T1000 (cell line): ENCODE data around the gene CLIC1.
"Not testable (repeated sequence)": the region's sequence is repeated elsewhere in the genome, so short reads cannot be mapped to it uniquely, and the experiment has no call there.

Experiments
- DNase-seq: peaks from one replicate; lab custom pipeline; 2025; ENCODE audit warnings: mixed read lengths; lab: John Stamatoyannopoulos, UW

The CLIC1 gene

DNA sequence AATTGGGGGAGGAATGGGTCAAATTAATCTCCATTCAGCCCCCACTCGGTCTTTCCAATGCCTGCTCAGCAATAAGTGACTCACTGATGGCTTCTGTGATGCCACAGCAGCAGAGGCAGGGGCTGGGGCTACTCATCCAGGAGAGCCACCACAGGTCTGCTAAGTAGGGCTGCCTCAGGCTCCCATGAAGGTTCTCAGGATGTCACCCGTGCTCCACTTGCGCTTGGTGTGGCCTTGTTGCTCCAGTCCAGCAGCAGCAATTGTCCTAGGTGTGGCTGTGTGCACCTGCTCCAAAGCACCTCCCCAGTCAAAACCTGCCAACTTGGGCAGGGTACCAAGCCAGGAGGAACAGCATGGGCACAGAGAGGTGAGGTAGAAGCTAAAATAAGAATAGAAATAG, 14.2 kb downstream of the CLIC1 start:
- DNase-seq: no peak

- DNase-seq: no peak
Measured at GRCh38 chr6:31721351-31722020, 14.8 kb downstream of the CLIC1 start, which contains the start of gene LY6G6C. Gene LY6G6C, minus strand, starts transcription at chr6:31721746. Its CDS starts 67 bp downstream, at chr6:31721679.

DNA sequence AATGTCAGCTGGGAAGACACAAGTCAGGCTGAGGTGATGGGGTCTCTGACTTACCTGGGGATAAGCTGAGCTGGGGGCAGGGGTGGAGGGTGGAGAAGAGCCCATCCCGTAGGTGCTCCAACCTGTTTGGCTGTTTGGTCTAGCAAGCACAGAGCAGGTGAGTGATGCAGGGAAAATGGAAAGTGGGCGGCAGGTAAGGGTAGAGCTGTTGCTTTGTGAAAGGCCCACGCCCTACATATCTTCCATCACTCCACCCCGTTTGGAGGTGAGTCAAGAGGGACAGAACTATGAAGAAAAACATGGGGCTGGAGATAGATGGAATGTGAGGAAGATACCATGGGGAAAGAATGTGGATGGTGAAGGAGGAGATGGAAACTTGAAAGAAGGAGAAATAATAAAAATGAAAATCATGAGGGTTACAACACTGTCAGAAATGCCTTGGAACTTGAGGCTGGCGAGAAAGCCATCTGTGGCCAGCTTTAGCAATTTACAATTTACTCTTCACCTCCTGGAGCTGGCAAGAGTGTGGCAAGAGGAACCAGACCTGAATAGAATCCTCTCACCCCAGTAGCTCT, 16.0 kb downstream of the CLIC1 start:
- DNase-seq: no peak

- no peak for DNase-seq
Measured at GRCh38 chr6:31719001-31719400, 17.3 kb downstream of the CLIC1 start.

GRCh38 chr6:31718265-31718664, 18.1 kb downstream of the CLIC1 start:
- DNase-seq: no peak

DNA sequence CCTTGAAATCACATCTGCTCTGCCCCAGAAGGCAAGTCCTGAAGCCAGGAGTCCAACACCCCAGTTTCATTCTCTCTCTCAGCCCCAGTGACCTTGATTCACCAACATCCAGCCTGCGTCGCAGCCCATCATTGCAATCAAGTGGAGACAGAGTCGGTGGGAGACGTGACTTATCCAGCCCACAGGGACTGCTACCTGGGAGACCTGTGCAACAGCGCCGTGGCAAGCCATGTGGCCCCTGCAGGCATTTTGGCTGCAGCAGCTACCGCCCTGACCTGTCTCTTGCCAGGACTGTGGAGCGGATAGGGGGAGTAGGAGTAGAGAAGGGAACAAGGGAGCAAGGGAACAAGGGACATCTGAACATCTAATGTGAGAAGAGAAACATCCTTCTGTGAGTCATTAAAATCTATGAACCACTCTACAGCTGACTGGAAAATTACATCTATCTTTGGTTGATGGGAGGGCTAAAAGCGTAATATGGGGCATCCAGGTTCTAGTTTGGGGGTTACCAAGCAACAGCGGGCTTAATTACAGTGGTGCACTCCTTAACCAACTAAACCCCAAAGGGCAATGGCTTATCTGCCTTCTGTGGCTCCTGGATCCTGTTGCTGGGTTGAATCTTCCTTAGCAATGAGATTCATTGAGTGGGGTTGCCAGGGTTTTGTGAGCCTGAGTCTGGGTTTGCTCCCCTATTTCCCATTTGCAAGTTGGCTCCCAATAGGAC, 18.7 kb downstream of the CLIC1 start:
- no peak for DNase-seq

DNA sequence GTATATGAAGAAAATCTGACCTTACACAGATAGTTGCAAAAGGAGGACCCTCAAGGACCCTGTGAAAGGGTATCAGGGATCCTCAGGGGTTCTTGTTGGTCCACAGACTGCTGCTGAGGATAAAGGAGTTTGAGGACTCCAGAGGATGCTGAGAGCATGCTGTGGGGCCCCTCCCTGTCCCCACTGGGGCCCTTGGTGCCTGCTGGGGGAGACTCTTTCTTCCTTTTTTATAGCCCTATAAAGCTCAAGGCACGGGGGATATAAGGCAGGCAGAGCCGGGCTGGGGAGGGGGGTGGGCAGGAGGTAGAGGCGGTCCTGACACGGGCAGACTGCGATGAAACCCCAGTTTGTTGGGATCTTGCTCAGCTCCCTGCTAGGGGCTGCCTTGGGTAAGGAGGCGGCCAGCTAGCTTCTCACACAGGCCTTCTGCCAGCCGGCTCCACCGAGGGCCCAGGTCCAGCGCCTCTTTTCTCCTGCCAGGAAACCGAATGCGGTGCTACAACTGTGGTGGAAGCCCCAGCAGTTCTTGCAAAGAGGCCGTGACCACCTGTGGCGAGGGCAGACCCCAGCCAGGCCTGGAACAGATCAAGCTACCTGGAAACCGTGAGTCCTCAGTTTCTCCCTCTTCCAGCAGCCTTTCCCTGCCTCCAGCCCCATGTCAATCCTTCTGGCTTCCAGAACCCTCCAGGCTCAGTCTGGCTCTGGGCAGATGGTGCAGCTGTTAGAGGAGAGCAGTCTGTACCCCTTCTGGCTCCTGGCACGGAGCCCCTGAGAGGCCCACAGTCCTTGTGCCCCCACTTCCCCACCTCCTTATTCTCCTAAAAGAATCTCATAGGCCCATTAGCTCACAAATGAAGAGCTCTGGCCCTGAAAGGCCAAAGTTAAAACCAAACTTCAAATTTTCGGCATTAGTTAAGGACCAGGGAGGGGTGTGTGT, 21.0 kb downstream of the CLIC1 start, which contains the start of gene LY6G6D:
Gene LY6G6D, plus strand, starts transcription at position 327 of the 937 bp plus-strand sequence. Its CDS starts 8 bp downstream, at position 335.
- no peak for DNase-seq

GRCh38 chr6:31713991-31714684, 22.2 kb downstream of the CLIC1 start:
- DNase-seq: no peak

GRCh38 chr6:31713465-31713864, 22.9 kb downstream of the CLIC1 start:
- no peak for DNase-seq

- no peak for DNase-seq
Measured at GRCh38 chr6:31712296-31712695, 24.0 kb downstream of the CLIC1 start.

DNA sequence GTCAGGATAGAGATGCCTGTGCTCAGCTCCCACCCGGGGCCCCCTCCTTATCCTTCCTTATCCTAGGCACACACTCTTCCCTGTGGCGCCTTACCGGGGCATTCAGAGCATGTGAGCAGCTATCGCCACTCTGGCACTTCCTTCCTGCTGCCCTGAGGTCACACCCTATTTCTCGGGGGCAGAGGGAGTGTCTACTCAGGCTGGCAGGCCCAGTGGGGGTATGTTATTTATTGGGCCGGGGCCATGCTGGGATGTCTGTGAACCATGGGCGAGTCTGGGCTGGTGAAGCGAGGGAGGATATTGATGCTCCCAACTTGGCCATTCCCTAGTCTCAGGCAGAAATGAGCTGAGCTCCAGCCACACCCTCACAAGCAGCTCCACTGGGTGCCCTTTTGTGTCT, 25.1 kb downstream of the CLIC1 start:
- DNase-seq: no peak

GRCh38 chr6:31710523-31711219, 25.7 kb downstream of the CLIC1 start:
- no peak for DNase-seq

- DNase-seq: not testable (repeated sequence)
Measured at GRCh38 chr6:31709157-31709556, 27.2 kb downstream of the CLIC1 start.

DNA sequence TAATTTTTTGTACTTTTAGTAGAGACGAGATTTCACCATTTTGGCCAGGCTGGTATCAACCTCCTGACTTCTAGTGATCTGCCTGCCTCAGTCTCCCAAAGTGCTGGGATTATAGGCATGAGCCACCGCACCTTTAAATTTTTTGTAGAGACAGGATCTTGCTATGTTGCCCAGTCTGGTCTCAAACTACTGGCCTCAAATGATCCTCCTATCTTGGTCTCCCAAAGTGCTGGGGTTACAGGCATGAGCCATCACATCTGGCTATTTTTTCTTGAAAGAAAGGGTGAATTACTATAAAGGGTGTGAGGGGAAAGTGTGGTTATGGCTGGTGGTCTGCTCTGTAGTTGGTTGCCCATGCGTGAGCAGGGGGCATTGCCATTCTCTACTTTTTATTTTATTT, 28.1 kb downstream of the CLIC1 start:
- no peak for DNase-seq

GRCh38 chr6:31707701-31708100, 28.6 kb downstream of the CLIC1 start:
- DNase-seq: no peak

DNA sequence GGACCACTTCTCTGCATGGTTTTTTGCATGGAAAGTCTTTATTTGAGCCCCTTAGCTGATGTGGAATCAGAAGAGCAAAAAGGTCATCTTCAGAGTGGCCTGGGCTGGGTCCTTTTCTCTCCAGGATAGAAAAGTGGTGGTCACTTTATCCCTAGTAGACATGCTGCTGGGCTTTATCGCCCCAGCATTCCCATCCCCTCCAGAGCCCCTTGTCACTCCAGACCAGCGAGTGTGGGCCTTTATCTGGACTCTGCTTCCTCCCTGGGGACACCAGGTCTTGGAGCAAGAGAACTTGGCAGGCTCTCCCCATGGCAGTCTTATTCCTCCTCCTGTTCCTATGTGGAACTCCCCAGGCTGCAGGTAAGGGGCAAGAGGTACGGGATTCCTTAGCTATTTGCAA, 29.7 kb downstream of the CLIC1 start, which contains the start of gene LY6G6F:
Gene LY6G6F, plus strand, starts transcription at position 268 of the 400 bp plus-strand sequence. Its CDS starts 41 bp downstream, at position 309.
- no peak for DNase-seq

DNA sequence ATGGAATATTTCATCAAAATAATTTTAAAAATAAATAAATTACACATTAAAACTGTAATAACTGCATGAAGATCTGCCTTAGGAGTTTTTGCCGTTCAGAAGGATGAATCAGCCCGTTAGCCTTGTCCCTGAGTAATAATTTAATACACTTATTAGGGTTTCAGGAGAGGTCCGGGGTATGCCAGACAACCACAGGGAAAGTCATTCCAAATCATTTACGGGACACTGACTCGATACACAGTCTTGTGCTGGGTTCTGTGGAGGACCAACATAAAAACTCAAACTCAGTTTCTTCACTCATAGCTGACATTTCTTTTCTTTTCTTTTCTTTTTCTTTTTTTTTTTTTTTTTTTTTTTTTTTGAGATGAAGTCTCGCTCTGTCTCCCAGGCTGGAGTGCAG, 30.4 kb downstream of the CLIC1 start:
- no peak for DNase-seq

- DNase-seq: peak; percentile 94
Measured at GRCh38 chr6:31702819-31703716, 33.3 kb downstream of the CLIC1 start, which contains the start of gene ABHD16A. Gene ABHD16A, minus strand, starts transcription at chr6:31703324. Its CDS starts 43 bp downstream, at chr6:31703281.

DNA sequence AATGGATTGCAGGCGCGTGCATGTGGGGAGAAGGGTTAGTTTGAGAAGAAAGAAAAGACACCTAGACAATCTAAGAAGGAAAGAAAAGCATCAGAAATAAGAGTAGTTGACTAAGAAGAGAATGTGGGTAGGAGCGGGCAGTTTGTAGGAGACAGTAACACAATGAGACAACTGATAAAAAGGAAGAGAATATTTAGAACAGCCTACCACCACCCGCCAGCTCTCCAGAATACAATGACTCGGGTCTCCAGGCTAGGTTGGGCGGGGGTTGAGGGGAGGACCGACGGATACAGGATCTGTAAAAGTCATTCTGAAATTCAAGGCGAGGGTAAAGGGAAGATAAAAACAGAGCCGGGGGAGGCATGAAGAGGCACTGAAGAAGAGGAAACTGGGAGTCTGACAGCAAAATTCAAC, 33.9 kb downstream of the CLIC1 start:
- DNase-seq: no peak
